ENCODE measurements around the gene MRPS2. TPM values are rescaled to one million over a fixed set of nuclear protein-coding genes. Genes with fewer than 3 reads are reported as not detected.
"Not testable (repeated sequence)": the region's sequence is repeated elsewhere in the genome, so short reads cannot be mapped to it uniquely, and the experiment has no call there.

MRPS2 gene
- total and polyA plus RNA-seq, 10 donors = 19.2 to 40.6 (median 30.5) TPM

DNA sequence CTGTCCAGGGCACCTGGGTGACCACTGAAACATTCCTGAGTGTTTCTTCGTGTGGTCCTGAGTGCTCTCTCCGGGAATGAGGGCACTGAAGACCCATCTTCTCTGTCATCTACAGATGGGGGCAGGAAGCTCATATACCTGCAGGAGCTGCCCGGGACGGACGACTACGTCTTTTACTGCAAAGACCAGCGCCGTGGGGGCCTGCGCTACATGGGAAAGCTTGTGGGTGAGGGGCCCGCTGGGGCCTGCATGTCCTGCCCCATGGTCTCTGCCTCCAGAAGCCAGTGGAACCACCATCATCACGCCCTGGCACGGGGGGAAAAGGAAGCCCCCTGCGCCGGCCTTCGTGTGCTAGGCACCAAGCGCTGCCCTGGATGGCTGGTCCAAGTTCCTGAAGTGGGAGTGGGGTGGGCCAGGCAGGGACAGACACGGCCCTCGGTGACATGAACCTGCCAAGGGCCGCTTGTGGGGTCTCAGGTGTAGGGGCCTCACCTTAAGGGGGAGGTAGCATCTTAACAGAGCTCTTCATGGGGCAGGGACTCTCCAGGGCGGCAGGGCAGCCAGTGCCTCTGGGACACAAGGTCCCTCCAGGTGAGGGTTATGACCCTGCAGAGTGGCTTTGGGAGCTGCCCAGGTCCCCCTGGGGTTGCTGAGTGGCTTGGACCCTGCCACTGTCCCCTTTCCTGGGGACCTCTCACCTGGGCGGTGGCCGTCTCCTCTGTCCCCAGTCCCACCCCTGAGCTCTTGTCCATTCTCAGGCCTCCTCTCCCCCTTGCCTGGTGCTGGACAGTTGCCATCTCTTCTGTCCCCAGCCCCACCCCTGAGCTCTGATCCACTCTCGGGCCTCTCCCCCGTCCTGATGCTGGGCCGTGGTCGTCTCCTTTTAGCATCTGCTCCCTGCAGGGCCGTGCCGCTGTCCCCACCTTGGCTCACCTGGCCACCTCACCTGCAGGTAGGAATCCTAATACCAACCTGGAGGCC, 47.6 kb downstream of the MRPS2 start:
- H3K27ac ChIP-seq = no peak overlapping the region
- intact Hi-C loops (cut with DNase I; ENCODE audit: low total_unique reads) = no loop called here
- H3K36me3 ChIP-seq = no peaks in the 10 kb centered on the region
- DNase-seq = peak; percentile 48
- H3K4me3 ChIP-seq = no peak overlapping the region
- TF ChIP-seq POLR2AphosphoS5 (IDR thresholded peaks at IDR 0.05) (no peak), POLR2A (IDR thresholded peaks at IDR 0.05) (no peak), CTCF (IDR thresholded peaks at IDR 0.05 in 8 of 11, conservative IDR thresholded peaks at IDR 0.05 in 3 of 11) (no peak)
- H3K27me3 ChIP-seq (replicated peaks in 1 of 7) = peaks cover 0 to 19% (median 0%) of the 10 kb centered on the region in 7 donors
- no peaks in the 10 kb centered on the region for H3K4me1 ChIP-seq
- WGBS, 5 donors = 64 to 91% (median 81%) methylated on average over 19 to 28 of the region's 28 CpGs
- H3K9me3 ChIP-seq = no peaks in the 10 kb centered on the region

DNA sequence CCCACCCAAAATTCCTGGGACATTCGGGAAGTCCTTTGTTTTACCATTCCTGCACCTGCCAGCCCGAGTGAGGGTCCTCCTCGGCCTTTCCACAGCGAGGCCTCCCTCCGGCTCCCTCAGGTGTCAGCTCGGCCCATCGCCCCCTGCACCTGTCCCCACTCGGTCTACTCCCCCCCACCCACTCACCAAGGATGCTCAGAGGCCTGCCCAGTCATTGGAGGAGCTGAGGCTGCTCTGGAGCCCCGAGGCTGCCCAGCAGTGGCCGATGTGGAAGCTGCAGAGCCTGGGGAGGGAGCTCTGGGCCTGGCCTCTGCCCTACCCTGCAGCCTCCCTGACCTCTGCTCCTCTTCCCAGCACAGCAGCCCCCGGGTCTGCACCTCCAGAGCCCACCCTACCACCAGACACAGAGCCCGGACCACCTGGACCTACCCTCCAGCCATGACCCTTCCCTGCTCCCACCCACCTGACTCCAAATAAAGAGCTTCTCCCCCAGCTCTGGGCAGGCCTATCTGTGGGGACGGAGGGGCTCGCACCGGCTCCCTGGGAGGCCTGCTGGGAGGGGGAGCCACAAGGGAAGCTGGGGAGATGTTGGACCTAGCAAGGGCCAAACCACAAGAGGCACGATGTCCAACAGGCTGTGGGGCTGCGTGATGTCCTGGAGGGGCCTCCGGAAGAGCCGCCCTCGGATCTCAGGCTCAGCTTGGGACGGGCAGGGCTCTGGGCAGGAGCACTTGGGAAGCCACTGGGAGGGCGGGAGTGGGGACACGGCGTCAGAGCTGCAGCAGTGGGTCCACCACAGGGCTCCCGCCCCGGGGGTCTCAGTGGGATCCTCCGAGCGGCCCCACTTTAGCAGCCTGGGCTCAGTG, 49.2 kb downstream of the MRPS2 start:
- H3K27me3 ChIP-seq (replicated peaks in 1 of 7) = peaks cover 0 to 11% (median 0%) of the 10 kb centered on the region in 7 donors
- DNase-seq; H3K4me1 ChIP-seq; H3K9me3 ChIP-seq; H3K36me3 ChIP-seq; H3K27ac ChIP-seq; intact Hi-C loops (cut with DNase I; ENCODE audit: low total_unique reads); H3K4me3 ChIP-seq: not testable (repeated sequence)
- WGBS, 5 donors = 80 to 86% (median 84%) methylated on average over 14 to 28 of the region's 28 CpGs

- H3K4me3 ChIP-seq = no peak overlapping the region
- DNase-seq = no peak
- no peak for TF ChIP-seq CTCF (IDR thresholded peaks at IDR 0.05 in 8 of 11, conservative IDR thresholded peaks at IDR 0.05 in 3 of 11)
- no peak for TF ChIP-seq POLR2AphosphoS5 (IDR thresholded peaks at IDR 0.05)
- TF ChIP-seq POLR2A (IDR thresholded peaks at IDR 0.05) = no peak
- intact Hi-C loops (cut with DNase I; ENCODE audit: low total_unique reads) = no loop called here
- no peaks in the 10 kb centered on the region for H3K4me1 ChIP-seq
- H3K36me3 ChIP-seq = no peaks in the 10 kb centered on the region
- 71 to 94% (median 76%) methylated on average over 8 to 17 of the region's 17 CpGs for WGBS, 5 donors
- H3K27me3 ChIP-seq (replicated peaks in 1 of 7) = peaks cover 0 to 11% (median 0%) of the 10 kb centered on the region in 7 donors
- H3K9me3 ChIP-seq = no peaks in the 10 kb centered on the region
- H3K27ac ChIP-seq = no peak overlapping the region
These were observed 49.9 kb downstream of the MRPS2 start for GRCh38 chr9:135550344-135550918.

GRCh38 chr9:135551031-135551430, 50.5 kb downstream of the MRPS2 start:
- intact Hi-C loops (cut with DNase I; ENCODE audit: low total_unique reads) = no loop called here
- DNase-seq = no peak
- Histone ChIP-seq H3K4me3 (no peak overlapping the region), H3K27me3 (replicated peaks in 1 of 7) (peaks cover 0 to 11% (median 0%) of the 10 kb centered on the region in 7 donors), H3K27ac (no peak overlapping the region), H3K4me1 (no peaks in the 10 kb centered on the region), H3K9me3 (no peaks in the 10 kb centered on the region), H3K36me3 (no peaks in the 10 kb centered on the region)
- 43 to 58% (median 45%) methylated on average over 14 of the region's 14 CpGs for WGBS, 5 donors
- TF ChIP-seq POLR2AphosphoS5 (IDR thresholded peaks at IDR 0.05) (no peak), POLR2A (IDR thresholded peaks at IDR 0.05) (no peak), CTCF (IDR thresholded peaks at IDR 0.05 in 8 of 11, conservative IDR thresholded peaks at IDR 0.05 in 3 of 11) (no peak)

All from spleen (tissue), 11 donors.